ENCODE data around the gene ST3GAL3. TPM values are rescaled to one million over a fixed set of nuclear protein-coding genes. Genes with fewer than 3 reads are reported as not detected.

Gene ST3GAL3
- total RNA-seq, 1 experiment from 2014 or later, result 20.0 TPM

Small RNAs within 50 kb of the gene (microRNA-seq; reads per million reads assigned to microRNA genes)
- gene MIR6079, result not detected

Other genes with a start within 250 kb of the ST3GAL3 start
- 240 and 318 TPM in 2 replicates for gene PTPRF, start 176.7 kb upstream of the ST3GAL3 start, total RNA-seq (2022)
- 46.4 and 47.9 TPM in 2 replicates for gene KDM4A, start 57.4 kb upstream of the ST3GAL3 start, total RNA-seq (2022)
- 0.39 and 1.4 TPM in 2 replicates for gene ARTN, start 226.3 kb downstream of the ST3GAL3 start, total RNA-seq (2022)
- 24.2 and 28.5 TPM in 2 replicates for gene IPO13, start 239.4 kb downstream of the ST3GAL3 start, total RNA-seq (2022)